ENCODE data around the gene NFXL1. TPM values are rescaled to one million over a fixed set of nuclear protein-coding genes. Genes with fewer than 3 reads are reported as not detected.
A peak's percentile ranks its signal among the peaks of the same experiment; 100 is the strongest.
"Not testable (repeated sequence)": the region's sequence is repeated elsewhere in the genome, so short reads cannot be mapped to it uniquely, and the experiment has no call there.

The NFXL1 gene
- total RNA-seq, 1 experiment from 2014 or later = 9.2 TPM

GRCh38 chr4:47926667-47927258, 12.4 kb upstream of the NFXL1 start:
- intact Hi-C loops (cut with micrococcal nuclease; ENCODE audit: unreplicated experiment) = loop anchor here (5.0 kb wide), 1 partner anchor 161 kb away; no protein-coding TSS in a partner anchor
- in situ Hi-C loops (cut with HindIII; ENCODE audit: low pct_unique_long_range_greater_than_20kb, low sequenced_read_pairs) = no loop called here
- TF ChIP-seq TCF7L2 (IDR thresholded peaks at IDR 0.05; ENCODE audit: low read depth, low read length) = no peak
- peak in 1 of 2 experiments; percentile 60; a peak in 1 of 4 replicates for TF ChIP-seq REST (IDR thresholded peaks at IDR 0.05; ENCODE audit: insufficient read depth in 1 of 2, low read depth in 2 of 2, low read length in 1 of 2)
- TF ChIP-seq SIN3A (IDR thresholded peaks at IDR 0.05; ENCODE audit: borderline replicate concordance, insufficient read depth, low read depth, low read length) = no peak
- TF ChIP-seq CTCF (IDR thresholded peaks at IDR 0.05) = peak; percentile 80
- no peak for TF ChIP-seq POLR2AphosphoS5 (IDR thresholded peaks at IDR 0.05; ENCODE audit: low read depth, low read length)
- Histone ChIP-seq H3K9me3 (ENCODE audit: control insufficient read depth, insufficient read depth, low read depth, low read length) (no peaks in the 10 kb centered on the region), H3K27me3 (ENCODE audit: control insufficient read depth, insufficient read depth, low read length) (peaks cover 2% of the 10 kb centered on the region; the same call in 1 of the 2 replicates), H3K4me3 (ENCODE audit: low read depth in 2 of 2, low read length in 2 of 2) (peak overlapping the region in 1 of 2 experiments; percentile 2; a peak in 1 of 4 replicates), H3K36me3 (ENCODE audit: control insufficient read depth, insufficient read depth, low read length) (no peaks in the 10 kb centered on the region), H3K4me1 (ENCODE audit: control insufficient read depth, insufficient read depth, low read length) (no peaks in the 10 kb centered on the region), H3K27ac (ENCODE audit: low read length) (no peak overlapping the region)
- ATAC-seq (peak; percentile 95), DNase-seq (ENCODE audit: low read depth, low spot score) (peak; percentile 27)
- CTCF ChIA-PET = interaction anchor here (0.5 kb wide), 1 partner anchor 257 kb away, joined by 4 read pairs; no protein-coding TSS in a partner anchor
- POLR2A ChIA-PET = no interaction called here
- no TSS peak for BruUV-seq (replicated peaks)

- H3K27ac ChIP-seq (ENCODE audit: low read length); H3K27me3 ChIP-seq (ENCODE audit: control insufficient read depth, insufficient read depth, low read length); H3K9me3 ChIP-seq (ENCODE audit: control insufficient read depth, insufficient read depth, low read depth, low read length); H3K4me3 ChIP-seq (ENCODE audit: low read depth in 2 of 2, low read length in 2 of 2); CTCF ChIA-PET; H3K4me1 ChIP-seq (ENCODE audit: control insufficient read depth, insufficient read depth, low read length); in situ Hi-C loops (cut with HindIII; ENCODE audit: low pct_unique_long_range_greater_than_20kb, low sequenced_read_pairs); intact Hi-C loops (cut with micrococcal nuclease; ENCODE audit: unreplicated experiment); DNase-seq (ENCODE audit: low read depth, low spot score); BruUV-seq (replicated peaks); H3K36me3 ChIP-seq (ENCODE audit: control insufficient read depth, insufficient read depth, low read length); POLR2A ChIA-PET; ATAC-seq: not testable (repeated sequence)
These were observed 8.9 kb upstream of the NFXL1 start for GRCh38 chr4:47923261-47923608.

- H3K27me3 ChIP-seq (ENCODE audit: control insufficient read depth, insufficient read depth, low read length); H3K4me3 ChIP-seq (ENCODE audit: low read depth in 2 of 2, low read length in 2 of 2); H3K4me1 ChIP-seq (ENCODE audit: control insufficient read depth, insufficient read depth, low read length); ATAC-seq; CTCF ChIA-PET; BruUV-seq (replicated peaks); DNase-seq (ENCODE audit: low read depth, low spot score); POLR2A ChIA-PET; H3K36me3 ChIP-seq (ENCODE audit: control insufficient read depth, insufficient read depth, low read length); intact Hi-C loops (cut with micrococcal nuclease; ENCODE audit: unreplicated experiment); in situ Hi-C loops (cut with HindIII; ENCODE audit: low pct_unique_long_range_greater_than_20kb, low sequenced_read_pairs); H3K27ac ChIP-seq (ENCODE audit: low read length); H3K9me3 ChIP-seq (ENCODE audit: control insufficient read depth, insufficient read depth, low read depth, low read length): not testable (repeated sequence)
These were observed 8.3 kb upstream of the NFXL1 start for GRCh38 chr4:47922436-47923260.

- in situ Hi-C loops (cut with HindIII; ENCODE audit: low pct_unique_long_range_greater_than_20kb, low sequenced_read_pairs); ATAC-seq: not testable (repeated sequence)
These were observed 2.8 kb upstream of the NFXL1 start for GRCh38 chr4:47917163-47917562.

More at GRCh38 chr4:47917163-47917562, 2.8 kb upstream of the NFXL1 start:
- H3K4me3 ChIP-seq (ENCODE audit: low read depth in 2 of 2, low read length in 2 of 2); DNase-seq (ENCODE audit: low read depth, low spot score); BruUV-seq (replicated peaks); H3K9me3 ChIP-seq (ENCODE audit: control insufficient read depth, insufficient read depth, low read depth, low read length); intact Hi-C loops (cut with micrococcal nuclease; ENCODE audit: unreplicated experiment); H3K36me3 ChIP-seq (ENCODE audit: control insufficient read depth, insufficient read depth, low read length); H3K27ac ChIP-seq (ENCODE audit: low read length); H3K27me3 ChIP-seq (ENCODE audit: control insufficient read depth, insufficient read depth, low read length); H3K4me1 ChIP-seq (ENCODE audit: control insufficient read depth, insufficient read depth, low read length); CTCF ChIA-PET; POLR2A ChIA-PET: not testable (repeated sequence)
